Lower leg skin (tissue), 4 donors: Measurements from ENCODE around the gene TANC1. TPM values are rescaled to one million over a fixed set of nuclear protein-coding genes. Genes with fewer than 3 reads are reported as not detected.

ENCODE experiments used
- DNase-seq, 2 donors: peaks; one replicate each; pipeline ENCODE4 v3.0.0-alpha.2; 2019; ENCODE audit warnings: low spot score in 2 of 2
- H3K4me3 ChIP-seq: fragments of 200-600 bp; sonication (generic); 2 replicates; pipeline ENCODE4 v1.5.1; 2017; ENCODE audit warnings: mild to moderate bottlenecking, low read depth; ENCODE audit not compliant: poor library complexity, severe bottlenecking
- POLR2A ChIP-seq, 2 donors: fragments of 450-650 bp; IDR thresholded peaks; one replicate each; pipeline ENCODE4 v1.6.1; 2016 to 2017; ENCODE audit warnings: antibody characterized with exemption in 2 of 2, mild to moderate bottlenecking in 1 of 2, moderate library complexity in 1 of 2
- WGBS, 2 donors: methylation state at CpG; one replicate each; pipeline ENCODE4 v1.1.5; 2018; 5-methylcytosine and 5-hydroxymethylcytosine counted together
- intact Hi-C: fragments of 100-400 bp; cut with DNase I; formaldehyde crosslinking; loops from one replicate; pipeline ENCODE4 v1.15.0; 2023; ENCODE audit warnings: low total_unique reads
- total RNA-seq, 4 donors: library from RNA; depleted of rRNA; stranded (reverse); fragments of >200 nt; gene quantifications; one replicate each; pipeline ENCODE4 v1.1.0, GENCODE V29; 2016
- TF ChIP-seq, protein P1 (sequence below), 3 donors: fragments of 450-650 bp; IDR thresholded peaks; one replicate each; pipeline ENCODE4 v1.5.1; 2016; ENCODE audit warnings: antibody characterized with exemption in 3 of 3, mild to moderate bottlenecking in 3 of 3, moderate library complexity in 2 of 3

TANC1 gene
- total RNA-seq, 4 donors from 2014 or later, result 65.8 to 111 (median 93.6) TPM

DNA sequence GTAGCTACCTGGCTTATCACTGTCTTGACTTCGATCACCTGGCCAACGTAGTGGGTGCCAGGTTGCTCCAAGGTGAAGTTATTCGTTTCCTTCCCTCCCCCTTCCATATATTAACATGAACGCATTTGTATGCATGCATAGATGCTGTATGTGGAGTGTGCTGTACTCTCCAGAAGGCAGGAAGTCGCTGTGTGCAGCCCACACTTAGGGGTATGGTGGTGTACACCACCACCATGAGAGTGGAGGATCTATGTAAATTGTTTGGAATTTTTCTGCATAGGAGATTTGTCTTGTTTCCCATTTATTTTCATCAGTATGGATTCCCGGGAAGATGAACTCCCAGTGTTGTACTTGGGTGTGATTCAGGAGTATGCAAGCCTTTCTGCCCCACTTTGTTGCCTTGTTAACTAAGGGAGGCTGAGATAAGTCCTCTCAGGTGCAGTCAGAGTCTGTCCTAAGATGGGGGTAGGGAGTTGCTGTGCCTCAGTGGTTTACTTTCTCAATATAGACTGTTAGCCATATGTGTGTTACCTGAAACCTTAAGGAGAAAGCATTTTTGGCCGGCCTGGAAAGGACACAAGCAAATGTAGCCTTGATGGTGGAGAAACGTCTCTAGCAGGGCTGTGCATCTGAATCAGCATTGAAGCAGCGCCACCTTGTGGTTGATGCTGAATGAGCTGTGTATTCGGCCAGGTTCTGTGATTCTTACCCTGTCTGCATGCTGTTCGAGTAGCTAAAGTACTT, 149.8 kb downstream of the TANC1 start:
- TF ChIP-seq POLR2A (IDR thresholded peaks at IDR 0.05), result no peak
- TF ChIP-seq, protein P1, sequence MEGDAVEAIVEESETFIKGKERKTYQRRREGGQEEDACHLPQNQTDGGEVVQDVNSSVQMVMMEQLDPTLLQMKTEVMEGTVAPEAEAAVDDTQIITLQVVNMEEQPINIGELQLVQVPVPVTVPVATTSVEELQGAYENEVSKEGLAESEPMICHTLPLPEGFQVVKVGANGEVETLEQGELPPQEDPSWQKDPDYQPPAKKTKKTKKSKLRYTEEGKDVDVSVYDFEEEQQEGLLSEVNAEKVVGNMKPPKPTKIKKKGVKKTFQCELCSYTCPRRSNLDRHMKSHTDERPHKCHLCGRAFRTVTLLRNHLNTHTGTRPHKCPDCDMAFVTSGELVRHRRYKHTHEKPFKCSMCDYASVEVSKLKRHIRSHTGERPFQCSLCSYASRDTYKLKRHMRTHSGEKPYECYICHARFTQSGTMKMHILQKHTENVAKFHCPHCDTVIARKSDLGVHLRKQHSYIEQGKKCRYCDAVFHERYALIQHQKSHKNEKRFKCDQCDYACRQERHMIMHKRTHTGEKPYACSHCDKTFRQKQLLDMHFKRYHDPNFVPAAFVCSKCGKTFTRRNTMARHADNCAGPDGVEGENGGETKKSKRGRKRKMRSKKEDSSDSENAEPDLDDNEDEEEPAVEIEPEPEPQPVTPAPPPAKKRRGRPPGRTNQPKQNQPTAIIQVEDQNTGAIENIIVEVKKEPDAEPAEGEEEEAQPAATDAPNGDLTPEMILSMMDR (IDR thresholded peaks at IDR 0.05), result peak in 1 of 3 donors; percentile 48
- peak; percentile 89 to 97 for DNase-seq
- intact Hi-C loops, result loop anchor here (5.0 kb wide), 1 partner anchor 86 kb away; no protein-coding TSS in a partner anchor
- 41 to 43% methylated on average over 11 of the region's 11 CpGs for WGBS, 2 donors
- H3K4me3 ChIP-seq, result no peak overlapping the region

DNA sequence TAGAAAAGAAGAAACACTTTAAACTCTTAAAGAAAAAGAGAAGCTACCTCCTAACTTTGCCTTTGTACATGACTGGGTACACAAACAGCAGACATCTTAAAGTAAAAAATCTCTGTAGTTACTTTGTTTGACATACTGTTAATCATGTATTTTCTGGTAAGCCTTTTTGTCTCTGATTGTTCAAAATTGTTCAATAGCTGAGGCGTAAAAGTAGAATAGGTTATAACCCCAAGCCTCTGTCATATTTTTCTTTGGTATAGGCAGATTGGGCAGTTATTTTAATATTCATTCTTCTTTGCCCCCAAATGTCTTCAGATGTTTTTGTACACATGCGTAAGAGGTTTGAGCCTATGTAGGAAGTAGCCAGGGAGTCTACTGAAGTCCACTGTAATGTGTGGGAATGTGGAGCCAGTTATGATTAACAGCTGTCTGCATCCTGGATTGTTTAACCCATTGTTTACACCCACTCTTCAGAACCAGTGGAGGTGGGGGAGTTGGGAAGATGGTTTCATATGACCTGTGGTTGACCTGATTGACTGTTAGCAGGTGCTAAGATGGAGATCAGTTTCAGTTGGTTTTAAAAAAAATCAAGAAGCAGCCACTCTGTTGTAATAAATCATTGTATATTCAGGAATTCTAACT, 150.5 kb downstream of the TANC1 start:
- H3K4me3 ChIP-seq, result no peak overlapping the region
- no peak for DNase-seq
- intact Hi-C loops, result loop anchor here (5.0 kb wide), 1 partner anchor 87 kb away; no protein-coding TSS in a partner anchor
- TF ChIP-seq, protein P1 (IDR thresholded peaks at IDR 0.05), result no peak
- no peak for TF ChIP-seq POLR2A (IDR thresholded peaks at IDR 0.05)
- 75 to 86% methylated on average over 2 of the region's 2 CpGs for WGBS, 2 donors

DNA sequence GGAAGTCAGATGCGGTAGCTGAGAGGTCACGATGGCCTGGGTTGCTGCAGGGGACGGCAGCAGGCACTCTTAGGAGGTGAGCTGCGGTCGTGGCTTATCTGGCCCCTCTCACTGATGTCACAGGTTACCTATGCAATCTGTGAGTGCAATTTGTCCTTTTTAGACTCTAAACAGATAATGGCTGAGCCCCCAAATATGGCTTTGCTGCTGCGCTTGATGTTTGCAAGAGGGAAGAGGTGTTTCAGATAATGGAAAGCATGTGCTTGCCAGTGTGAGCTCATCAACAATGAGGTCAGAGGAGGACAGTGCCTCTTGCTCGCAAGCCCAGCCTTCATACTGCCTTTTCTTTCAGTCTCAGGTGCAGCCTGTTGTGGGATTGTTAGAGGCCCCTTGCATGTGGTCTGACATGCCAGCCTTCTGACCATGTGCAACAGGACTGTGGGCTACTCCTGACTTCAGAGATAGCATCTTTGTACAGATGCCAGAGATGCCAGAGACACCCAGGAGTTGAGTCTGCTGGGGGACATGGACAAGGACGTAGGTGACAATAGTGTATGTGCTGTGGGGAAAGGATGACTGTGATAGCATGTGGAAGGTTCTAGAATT, 151.3 kb downstream of the TANC1 start:
- no peak overlapping the region for H3K4me3 ChIP-seq
- WGBS, 2 donors, result 77 to 88% methylated on average over 8 of the region's 8 CpGs
- DNase-seq, result no peak
- intact Hi-C loops, result loop anchor here (5.0 kb wide), 2 partner anchors 87 to 227 kb away; no protein-coding TSS in a partner anchor
- no peak for TF ChIP-seq POLR2A (IDR thresholded peaks at IDR 0.05)
- TF ChIP-seq, protein P1 (IDR thresholded peaks at IDR 0.05), result no peak

DNA sequence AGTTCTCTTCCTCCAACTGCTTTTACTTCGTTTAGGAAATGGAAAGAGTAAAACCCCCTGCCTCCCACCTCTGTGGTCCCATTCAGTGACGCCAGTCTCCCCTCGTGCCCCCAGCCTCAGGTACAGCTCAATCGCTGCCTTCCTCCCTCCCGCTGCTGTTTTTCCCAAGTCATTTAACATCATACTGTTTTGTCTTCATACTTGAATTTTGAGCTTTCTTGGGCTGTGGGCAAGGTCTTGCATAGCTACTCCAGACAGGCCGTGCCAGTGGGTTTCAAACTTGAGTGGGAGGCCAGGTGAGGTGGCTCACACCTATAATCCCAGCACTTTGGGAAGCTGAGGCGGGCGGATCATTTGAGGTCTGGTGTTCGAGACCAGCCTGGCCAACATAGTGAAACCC, 155.3 kb downstream of the TANC1 start:
- WGBS, 2 donors, result 87 to 89% methylated on average over 9 of the region's 9 CpGs
- intact Hi-C loops, result loop anchor here (5.0 kb wide), 1 partner anchor 231 kb away; no protein-coding TSS in a partner anchor
- H3K4me3 ChIP-seq, result no peak overlapping the region
- no peak for DNase-seq
- no peak for TF ChIP-seq POLR2A (IDR thresholded peaks at IDR 0.05)
- TF ChIP-seq, protein P1 (IDR thresholded peaks at IDR 0.05), result no peak

DNA sequence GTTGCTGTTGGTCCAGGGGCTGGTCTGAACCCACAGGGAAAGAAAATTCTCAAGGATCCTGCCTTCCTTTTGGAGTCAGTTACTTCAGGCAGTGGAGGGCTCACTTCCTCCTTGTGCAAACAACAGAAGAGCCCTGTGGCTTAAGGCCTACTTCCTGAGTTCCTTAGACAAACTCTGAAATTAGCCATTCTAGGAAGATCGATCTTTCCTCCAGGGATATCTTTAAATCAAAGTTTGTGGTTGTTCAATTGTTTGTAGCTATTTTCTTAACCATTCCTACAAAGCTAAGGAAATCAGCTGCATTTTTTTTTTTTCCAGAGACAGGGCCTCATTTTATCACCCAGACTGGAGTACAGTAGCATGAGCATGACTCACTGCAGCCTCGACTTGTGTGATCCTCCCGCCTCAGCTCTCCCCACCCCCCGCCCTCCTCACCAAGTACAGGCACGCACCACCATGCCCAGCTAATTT, 156.0 kb downstream of the TANC1 start:
- no peak for DNase-seq
- 10 to 14% methylated on average over 5 of the region's 5 CpGs for WGBS, 2 donors
- intact Hi-C loops, result loop anchor here (5.0 kb wide), 1 partner anchor 232 kb away; no protein-coding TSS in a partner anchor
- no peak overlapping the region for H3K4me3 ChIP-seq
- TF ChIP-seq POLR2A (IDR thresholded peaks at IDR 0.05), result no peak
- TF ChIP-seq, protein P1 (IDR thresholded peaks at IDR 0.05), result no peak
